Endothelial cell of umbilical vein (primary cell): ENCODE results near the gene UVRAG. TPM values are rescaled to one million over a fixed set of nuclear protein-coding genes. Genes with fewer than 3 reads are reported as not detected.

Experiments
- BruUV-seq: library from RNA; stranded (reverse); fragments of 400-500 nt; replicated peaks from 2 replicates; lab custom pipeline; 2021; lab: Mats Ljungman, UMichigan
- CTCF ChIA-PET: fragments of 300-600, 350-600 bp; sonication (Branson Sonifier 250); formaldehyde crosslinking; loops from one replicate; lab custom pipeline; 2021; ENCODE audit warnings: antibody characterized with exemption, inconsistent platforms; lab: Charles Lee
- POLR2A ChIA-PET: fragments of 300-600, 350-600 bp; sonication (Branson Sonifier 250); formaldehyde crosslinking; loops from one replicate; lab custom pipeline; 2021; ENCODE audit warnings: antibody characterized with exemption, inconsistent platforms; lab: Charles Lee
- DNase-seq: peaks from one replicate; pipeline ENCODE4 v3.0.0-alpha.2; 2011; ENCODE audit warnings: low read depth, low spot score
- FAIRE-seq: peaks from 2 replicates; lab custom pipeline; 2011; peaks lifted over from hg19 to GRCh38; lab: Jason Lieb, UNC
- H2AFZ ChIP-seq: 2 replicates; pipeline ENCODE4 v1.6.0; 2012; ENCODE audit warnings: low read depth, low read length, control low read depth, inconsistent platforms
- H3K27ac ChIP-seq: 2 replicates; pipeline ENCODE4 v1.5.1; 2011; ENCODE audit warnings: low read depth, mild to moderate bottlenecking, control low read depth, low read length, moderate library complexity; ENCODE audit not compliant: insufficient read depth
- H3K27me3 ChIP-seq, 2 experiments: 2 replicates each; pipeline versions ENCODE4 v1.6.0 to v1.6.1; 2011; ENCODE audit warnings: low read length in 2 of 2, mixed read lengths in 1 of 2; ENCODE audit not compliant: control insufficient read depth in 2 of 2, insufficient read depth in 2 of 2
- H3K36me3 ChIP-seq, 2 experiments: 2 replicates in 1 of 2; 3 replicates in 1 of 2; pipeline ENCODE4 v1.5.1; 2011; ENCODE audit warnings: low read length in 2 of 2, mild to moderate bottlenecking in 1 of 2, moderate library complexity in 1 of 2; ENCODE audit not compliant: control insufficient read depth in 2 of 2, insufficient read depth in 2 of 2; ENCODE audit errors: extremely low read depth in 1 of 2
- H3K4me1 ChIP-seq: 3 replicates; pipeline ENCODE4 v1.5.1; 2011; ENCODE audit warnings: mild to moderate bottlenecking, low read length; ENCODE audit not compliant: control insufficient read depth, insufficient read depth; ENCODE audit errors: extremely low read depth
- H3K4me2 ChIP-seq: 2 replicates; pipeline ENCODE4 v1.6.1; 2011; ENCODE audit warnings: low read length, control low read depth, mixed read lengths; ENCODE audit not compliant: insufficient read depth
- H3K4me3 ChIP-seq, 3 experiments: fragments of 200-600 bp in 1 of 3; sonication (generic), shearing (Covaris generic) in 1 of 3; replicated peaks in 1 of 3; 2 replicates each; pipeline ENCODE4 v1.5.1; 2011 to 2016; ENCODE audit warnings: control low read depth in 3 of 3, low read length in 3 of 3, mild to moderate bottlenecking in 2 of 3, inconsistent platforms in 1 of 3, low read depth in 1 of 3, moderate library complexity in 1 of 3; ENCODE audit not compliant: insufficient read depth in 1 of 3
- H3K79me2 ChIP-seq: 2 replicates; pipeline ENCODE4 v1.6.0; 2012; ENCODE audit warnings: low read length, inconsistent platforms; ENCODE audit not compliant: control insufficient read depth, insufficient read depth
- H3K9ac ChIP-seq: replicated peaks from 2 replicates; pipeline ENCODE3; 2011; ENCODE audit warnings: low read length, control low read depth; ENCODE audit not compliant: insufficient read depth; ENCODE audit errors: extremely low read depth
- H3K9me1 ChIP-seq: replicated peaks from 3 replicates; pipeline ENCODE4 v1.6.0; 2011; ENCODE audit warnings: mild to moderate bottlenecking, low read length; ENCODE audit not compliant: control insufficient read depth, insufficient read depth; ENCODE audit errors: extremely low read depth
- H3K9me3 ChIP-seq: replicated peaks from 2 replicates; pipeline ENCODE4 v1.5.1; 2012; ENCODE audit warnings: low read length, inconsistent platforms; ENCODE audit not compliant: control insufficient read depth, insufficient read depth
- H4K20me1 ChIP-seq: replicated peaks from 2 replicates; pipeline ENCODE3; 2011; ENCODE audit warnings: mild to moderate bottlenecking, low read length; ENCODE audit not compliant: control insufficient read depth, insufficient read depth; ENCODE audit errors: extremely low read depth
- EZH2 ChIP-seq: IDR thresholded peaks from 2 replicates; pipeline ENCODE4 v1.6.1; 2012; ENCODE audit warnings: borderline replicate concordance, low read depth, mild to moderate bottlenecking, moderate library complexity, low read length, inconsistent platforms; ENCODE audit not compliant: severe bottlenecking
- FOS ChIP-seq: IDR thresholded peaks from 2 replicates; pipeline ENCODE4 v1.6.1; 2011; ENCODE audit warnings: mild to moderate bottlenecking, low read length, moderate library complexity, borderline replicate concordance; ENCODE audit not compliant: insufficient read depth
- GATA2 ChIP-seq: IDR thresholded peaks from 2 replicates; pipeline ENCODE4 v1.7.0; 2011; ENCODE audit warnings: low read depth, mild to moderate bottlenecking, moderate library complexity, mixed read lengths, low read length; ENCODE audit not compliant: insufficient read length, insufficient read depth
- JUN ChIP-seq: IDR thresholded peaks from 2 replicates; pipeline ENCODE4 v1.6.1; 2011; ENCODE audit warnings: borderline replicate concordance, low read depth; ENCODE audit not compliant: insufficient read length, insufficient read depth
- MYC ChIP-seq: IDR thresholded peaks from one replicate; pipeline ENCODE4 v1.6.1; 2011; ENCODE audit warnings: mild to moderate bottlenecking, low read depth, low read length
- POLR2A ChIP-seq: IDR thresholded peaks from 2 replicates; pipeline ENCODE4 v1.6.1; 2012; ENCODE audit warnings: low read depth, mild to moderate bottlenecking, control low read depth, low read length
- POLR2AphosphoS5 ChIP-seq: IDR thresholded peaks from 2 replicates; pipeline ENCODE4 v1.6.1; 2012; ENCODE audit warnings: low read depth, mild to moderate bottlenecking, control low read depth, low read length, moderate library complexity; ENCODE audit not compliant: insufficient read depth
- dilution Hi-C: fragments of 300-500 bp; cut with MboI; formaldehyde crosslinking; loops from one replicate; pipeline ENCODE4 v1.15.0; 2019; ENCODE audit warnings: low sequenced_read_pairs; ENCODE audit not compliant: extremely low pct_ligation_motif_present
- intact Hi-C: fragments of 100-400 bp; cut with micrococcal nuclease; formaldehyde crosslinking; loops from one replicate; pipeline ENCODE4 v1.10.0; 2022
- polyA plus RNA-seq, 4 experiments: library from polyadenylated mRNA; depleted of rRNA in 3 of 4; stranded (reverse) in 3 of 4; unstranded in 1 of 4; fragments of >200 nt; gene quantifications; 2 replicates each; pipeline versions ENCODE4 v1.2.1 to v1.2.3, GENCODE V29; 2011 to 2012; ENCODE audit warnings: missing spikeins in 1 of 4
- total RNA-seq: library from RNA; stranded (reverse); gene quantifications from 2 replicates; pipeline ENCODE4 v1.2.3, GENCODE V29; 2021
- TF ChIP-seq, protein P1 (sequence below): IDR thresholded peaks from 2 replicates; pipeline ENCODE4 v1.6.1; 2011; ENCODE audit not compliant: insufficient read depth, insufficient read length
- TF ChIP-seq, protein P2 (sequence below), 2 donors: IDR thresholded peaks; 1 replicate in 1 of 2; 2 replicates in 1 of 2; pipeline ENCODE4 v1.5.1; 2011; ENCODE audit warnings: low read length in 2 of 2, mild to moderate bottlenecking in 2 of 2, moderate library complexity in 2 of 2, control low read depth in 1 of 2, inconsistent platforms in 1 of 2, low read depth in 1 of 2; ENCODE audit not compliant: insufficient read depth in 1 of 2; ENCODE audit errors: extremely low read depth in 1 of 2

The UVRAG gene
- total and polyA plus RNA-seq, 2 donors (not counting 3 experiments of a cell fraction or from before 2014, with no cell fraction given) = 21.2 to 65.6 TPM

DNA sequence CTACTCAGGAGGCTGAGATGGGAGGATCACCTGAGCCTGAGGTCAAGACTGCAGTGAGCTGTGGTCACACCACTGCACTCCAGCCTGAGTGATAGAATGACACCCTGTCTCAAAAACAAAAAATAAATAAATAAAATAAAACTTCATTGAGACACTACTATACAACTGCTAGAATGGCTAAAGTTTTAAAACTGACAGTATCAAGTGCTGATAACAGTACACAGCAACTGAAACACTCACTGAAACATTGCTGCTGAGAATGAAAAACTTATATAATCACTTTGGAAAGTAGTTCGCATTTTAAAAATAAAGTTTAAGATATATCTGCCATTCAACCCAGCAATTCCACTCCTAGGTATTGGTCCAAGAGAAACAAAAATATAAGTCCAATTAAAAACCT is 290.6 kb downstream of the UVRAG start:
- peaks cover 6% of the 10 kb centered on the region for H3K79me2 ChIP-seq
- ChIA-PET POLR2A (no interaction called here), CTCF (interaction anchor here (1.2 to 1.6 kb wide), 3 partner anchors 8 to 14 kb away, joined by 3 to 5 read pairs (median 4); no protein-coding TSS in a partner anchor)
- H3K4me3 ChIP-seq = no peak overlapping the region
- no peaks in the 10 kb centered on the region for H3K36me3 ChIP-seq
- H3K4me2 ChIP-seq = no peak overlapping the region
- intact Hi-C loops = no loop called here
- no peak for DNase-seq
- no peak overlapping the region for H2AFZ ChIP-seq
- H3K27me3 ChIP-seq = no peaks in the 10 kb centered on the region
- FAIRE-seq = no peak
- peaks cover 12% of the 10 kb centered on the region for H3K4me1 ChIP-seq
- no peaks in the 10 kb centered on the region for H4K20me1 ChIP-seq
- H3K9me3 ChIP-seq = no peaks in the 10 kb centered on the region
- H3K9me1 ChIP-seq = no peaks in the 10 kb centered on the region
- no peak overlapping the region for H3K27ac ChIP-seq
- dilution Hi-C loops = no loop called here
- no peak for TF ChIP-seq POLR2A
- no peak for TF ChIP-seq FOS
- TF ChIP-seq POLR2AphosphoS5 = no peak
- TF ChIP-seq GATA2 = no peak
- no peak for TF ChIP-seq MYC
- TF ChIP-seq JUN = no peak
- no peak for TF ChIP-seq EZH2
- TF ChIP-seq, protein P1, sequence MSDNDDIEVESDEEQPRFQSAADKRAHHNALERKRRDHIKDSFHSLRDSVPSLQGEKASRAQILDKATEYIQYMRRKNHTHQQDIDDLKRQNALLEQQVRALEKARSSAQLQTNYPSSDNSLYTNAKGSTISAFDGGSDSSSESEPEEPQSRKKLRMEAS = no peak
- TF ChIP-seq, protein P2, sequence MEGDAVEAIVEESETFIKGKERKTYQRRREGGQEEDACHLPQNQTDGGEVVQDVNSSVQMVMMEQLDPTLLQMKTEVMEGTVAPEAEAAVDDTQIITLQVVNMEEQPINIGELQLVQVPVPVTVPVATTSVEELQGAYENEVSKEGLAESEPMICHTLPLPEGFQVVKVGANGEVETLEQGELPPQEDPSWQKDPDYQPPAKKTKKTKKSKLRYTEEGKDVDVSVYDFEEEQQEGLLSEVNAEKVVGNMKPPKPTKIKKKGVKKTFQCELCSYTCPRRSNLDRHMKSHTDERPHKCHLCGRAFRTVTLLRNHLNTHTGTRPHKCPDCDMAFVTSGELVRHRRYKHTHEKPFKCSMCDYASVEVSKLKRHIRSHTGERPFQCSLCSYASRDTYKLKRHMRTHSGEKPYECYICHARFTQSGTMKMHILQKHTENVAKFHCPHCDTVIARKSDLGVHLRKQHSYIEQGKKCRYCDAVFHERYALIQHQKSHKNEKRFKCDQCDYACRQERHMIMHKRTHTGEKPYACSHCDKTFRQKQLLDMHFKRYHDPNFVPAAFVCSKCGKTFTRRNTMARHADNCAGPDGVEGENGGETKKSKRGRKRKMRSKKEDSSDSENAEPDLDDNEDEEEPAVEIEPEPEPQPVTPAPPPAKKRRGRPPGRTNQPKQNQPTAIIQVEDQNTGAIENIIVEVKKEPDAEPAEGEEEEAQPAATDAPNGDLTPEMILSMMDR (IDR thresholded peaks at IDR 0.05; ENCODE audit: extremely low read depth in 1 of 2, insufficient read depth in 1 of 2, low read depth in 1 of 2, low read length in 2 of 2) = no peak
- no TSS peak for BruUV-seq
- no peak overlapping the region for H3K9ac ChIP-seq
